H1 (cell line): ENCODE measurements around the gene ACCS. TPM values are rescaled to one million over a fixed set of nuclear protein-coding genes. Genes with fewer than 3 reads are reported as not detected.
A peak's percentile ranks its signal among the peaks of the same experiment; 100 is the strongest.

Source experiments
- CTCF ChIA-PET: fragments of 300-600 bp; sonication (Branson Sonifier 250); formaldehyde crosslinking; loops from one replicate; lab custom pipeline; 2021; ENCODE audit not compliant: partially characterized antibody; lab: Charles Lee
- POLR2A ChIA-PET: fragments of 300-600 bp; sonication (Branson Sonifier 250); formaldehyde crosslinking; loops from one replicate; lab custom pipeline; 2021; ENCODE audit warnings: inconsistent platforms; ENCODE audit not compliant: partially characterized antibody; lab: Charles Lee
- DNase-seq, 2 experiments: peaks; one replicate each; pipeline versions ENCODE4 v3.0.0 to v3.0.0-alpha.2; 2010 to 2022; ENCODE audit warnings: low spot score in 2 of 2, low read depth in 1 of 2, mixed read lengths in 1 of 2
- FAIRE-seq: peaks from 2 replicates; lab custom pipeline; 2011; peaks lifted over from hg19 to GRCh38; lab: Jason Lieb, UNC
- H2AFZ ChIP-seq: 2 replicates; pipeline ENCODE4 v1.8.1; 2012; ENCODE audit warnings: low read length, inconsistent platforms
- H2AK5ac ChIP-seq: 2 replicates; pipeline ENCODE4 v1.6.1; 2013; ENCODE audit warnings: low read depth, low read length
- H2BK120ac ChIP-seq: replicated peaks from 2 replicates; pipeline ENCODE3; 2013; ENCODE audit warnings: low read depth, low read length, inconsistent platforms
- H2BK12ac ChIP-seq: 2 replicates; pipeline ENCODE4 v1.6.1; 2013; ENCODE audit warnings: low read depth, low read length
- H2BK15ac ChIP-seq: 2 replicates; pipeline ENCODE4 v1.6.1; 2013; ENCODE audit warnings: low read length
- H2BK20ac ChIP-seq: 2 replicates; pipeline ENCODE4 v1.6.1; 2013; ENCODE audit warnings: low read length
- H2BK5ac ChIP-seq: 2 replicates; pipeline ENCODE4 v1.6.1; 2013; ENCODE audit warnings: low read depth, low read length
- H3K14ac ChIP-seq: 2 replicates; pipeline ENCODE4 v1.6.1; 2013; ENCODE audit warnings: inconsistent platforms; ENCODE audit not compliant: insufficient read length
- H3K18ac ChIP-seq: 2 replicates; pipeline ENCODE4 v1.6.1; 2013; ENCODE audit warnings: low read length; ENCODE audit errors: extremely low read depth
- H3K23ac ChIP-seq: 2 replicates; pipeline ENCODE4 v1.6.1; 2013; ENCODE audit warnings: inconsistent platforms; ENCODE audit not compliant: insufficient read length
- H3K23me2 ChIP-seq: 2 replicates; pipeline ENCODE4 v1.6.1; 2013; ENCODE audit warnings: low read depth, low read length
- H3K27ac ChIP-seq: 2 replicates; pipeline ENCODE4 v1.6.1; 2011; ENCODE audit warnings: low read depth, low read length, inconsistent platforms
- H3K27me3 ChIP-seq, 4 experiments: replicated peaks in 1 of 4; 1 replicate in 1 of 4; 2 replicates in 3 of 4; pipeline versions ENCODE4 v1.6.1 to v1.8.1; 2011 to 2013; ENCODE audit warnings: low read length in 3 of 4, mild to moderate bottlenecking in 3 of 4, inconsistent platforms in 2 of 4, mixed read lengths in 2 of 4, moderate library complexity in 1 of 4; ENCODE audit not compliant: control insufficient read depth in 3 of 4, insufficient read depth in 3 of 4; ENCODE audit errors: extremely low read depth in 1 of 4
- H3K36me3 ChIP-seq, 4 experiments: 2 replicates each; pipeline versions ENCODE4 v1.6.1 to v1.8.1; 2011 to 2013; ENCODE audit warnings: mild to moderate bottlenecking in 4 of 4, low read length in 3 of 4, moderate library complexity in 2 of 4, control low read depth in 1 of 4, inconsistent platforms in 1 of 4; ENCODE audit not compliant: insufficient read depth in 4 of 4, control insufficient read depth in 2 of 4
- H3K4ac ChIP-seq: replicated peaks from 2 replicates; pipeline ENCODE3; 2013; ENCODE audit warnings: low read length, low read depth, mixed read lengths, inconsistent platforms; ENCODE audit not compliant: insufficient read length
- H3K4me1 ChIP-seq, 4 experiments: replicated peaks in 1 of 4; 1 replicate in 1 of 4; 2 replicates in 3 of 4; pipeline versions ENCODE4 v1.6.1 to v1.8.1; 2011 to 2013; ENCODE audit warnings: low read length in 3 of 4, inconsistent platforms in 2 of 4, mixed read lengths in 1 of 4; ENCODE audit not compliant: insufficient read depth in 4 of 4, control insufficient read depth in 3 of 4
- H3K4me2 ChIP-seq, 2 experiments: 2 replicates each; pipeline versions ENCODE4 v1.6.1 to v1.8.1; 2011 to 2013; ENCODE audit warnings: low read depth in 2 of 2, low read length in 2 of 2, control low read depth in 1 of 2, inconsistent platforms in 1 of 2, mild to moderate bottlenecking in 1 of 2; ENCODE audit not compliant: insufficient read depth in 1 of 2
- H3K4me3 ChIP-seq, 4 experiments: fragments of 200-600, 300-600 bp in 1 of 4; sonication (generic), shearing (Covaris generic), sonication (Bioruptor Twin) in 1 of 4; 2 replicates each; pipeline versions ENCODE4 v1.5.1 to v1.8.1; 2011 to 2016; ENCODE audit warnings: low read length in 4 of 4, low read depth in 3 of 4, control low read depth in 2 of 4, inconsistent platforms in 2 of 4, mild to moderate bottlenecking in 2 of 4, mixed read lengths in 1 of 4, moderate library complexity in 1 of 4; ENCODE audit not compliant: insufficient read depth in 2 of 4; ENCODE audit errors: extremely low read depth in 1 of 4
- H3K56ac ChIP-seq: replicated peaks from 2 replicates; pipeline ENCODE3; 2013; ENCODE audit warnings: low read depth, mild to moderate bottlenecking, mixed read lengths, low read length, inconsistent platforms; ENCODE audit not compliant: insufficient read length
- H3K79me1 ChIP-seq: 2 replicates; pipeline ENCODE4 v1.6.1; 2013; ENCODE audit warnings: low read depth, low read length, control low read depth
- H3K79me2 ChIP-seq, 2 experiments: 2 replicates each; pipeline versions ENCODE4 v1.6.1 to v1.8.1; 2012 to 2013; ENCODE audit warnings: low read length in 2 of 2, mild to moderate bottlenecking in 2 of 2, inconsistent platforms in 1 of 2; ENCODE audit not compliant: insufficient read depth in 2 of 2, control insufficient read depth in 1 of 2
- H3K9ac ChIP-seq, 4 experiments: replicated peaks in 1 of 4; 1 replicate in 1 of 4; 2 replicates in 3 of 4; pipeline versions ENCODE4 v1.6.1 to v1.8.1; 2011 to 2013; ENCODE audit warnings: low read depth in 3 of 4, low read length in 3 of 4, control low read depth in 2 of 4, mild to moderate bottlenecking in 2 of 4, moderate library complexity in 2 of 4, inconsistent platforms in 1 of 4; ENCODE audit errors: extremely low read depth in 1 of 4
- H3K9me3 ChIP-seq, 2 experiments: 2 replicates each; pipeline versions ENCODE4 v1.6.1 to v1.8.1; 2012 to 2013; ENCODE audit warnings: mild to moderate bottlenecking in 2 of 2, moderate library complexity in 2 of 2, control low read depth in 1 of 2, inconsistent platforms in 1 of 2, low read depth in 1 of 2, low read length in 1 of 2, mixed read lengths in 1 of 2; ENCODE audit not compliant: insufficient read depth in 2 of 2
- H4K20me1 ChIP-seq, 2 experiments: replicated peaks in 1 of 2; 2 replicates each; pipeline versions ENCODE3 to v1.8.1; 2011 to 2013; ENCODE audit warnings: inconsistent platforms in 2 of 2, low read length in 2 of 2, mild to moderate bottlenecking in 1 of 2; ENCODE audit not compliant: insufficient read depth in 2 of 2, control insufficient read depth in 1 of 2
- H4K5ac ChIP-seq: 2 replicates; pipeline ENCODE4 v1.6.1; 2013; ENCODE audit warnings: low read length, low read depth, mixed read lengths, inconsistent platforms; ENCODE audit not compliant: insufficient read length
- H4K8ac ChIP-seq: 2 replicates; pipeline ENCODE4 v1.8.0; 2013; ENCODE audit warnings: mild to moderate bottlenecking, moderate library complexity, low read length, inconsistent platforms; ENCODE audit not compliant: insufficient read depth; ENCODE audit errors: extremely low read depth
- H4K91ac ChIP-seq: replicated peaks from 2 replicates; pipeline ENCODE3; 2013; ENCODE audit warnings: low read length, mixed read lengths, inconsistent platforms; ENCODE audit not compliant: insufficient read length
- ASH2L ChIP-seq: fragments of 200-600, 300-600 bp; sonication (generic); IDR thresholded peaks from one replicate; pipeline ENCODE4 v1.7.1; 2017; ENCODE audit warnings: low read length
- CREB1 ChIP-seq: IDR thresholded peaks from 2 replicates; pipeline ENCODE4 v1.6.1; 2012; ENCODE audit warnings: inconsistent platforms
- EZH2 ChIP-seq: fragments of 200-600 bp; sonication (generic); IDR thresholded peaks from 2 replicates; pipeline ENCODE4 v1.7.1; 2012; ENCODE audit warnings: low read depth, mild to moderate bottlenecking, moderate library complexity, low read length, inconsistent platforms; ENCODE audit not compliant: severe bottlenecking
- FOSL1 ChIP-seq: IDR thresholded peaks from 2 replicates; pipeline ENCODE4 v1.6.1; 2011; ENCODE audit warnings: mild to moderate bottlenecking, low read depth, low read length, moderate library complexity; ENCODE audit not compliant: insufficient read depth
- JUND ChIP-seq: IDR thresholded peaks from 2 replicates; pipeline ENCODE4 v1.6.1; 2011; ENCODE audit warnings: mild to moderate bottlenecking, improper control_type of control experiment, low read length
- KDM1A ChIP-seq: fragments of 200-600, 300-600 bp; sonication (generic); IDR thresholded peaks from 2 replicates; pipeline ENCODE4 v1.7.1; 2016; ENCODE audit warnings: mild to moderate bottlenecking, low read length, borderline replicate concordance
- NANOG ChIP-seq: IDR thresholded peaks from 2 replicates; pipeline ENCODE4 v1.6.1; 2011; ENCODE audit warnings: low read length, low read depth, mild to moderate bottlenecking, inconsistent platforms; ENCODE audit not compliant: insufficient read depth, poor library complexity, severe bottlenecking
- PHF8 ChIP-seq: fragments of 200-600 bp; sonication (generic); conservative IDR thresholded peaks from 2 replicates; pipeline ENCODE4 v1.7.1; 2012; ENCODE audit warnings: low read depth, mild to moderate bottlenecking, inconsistent platforms, low read length, moderate library complexity
- RAD21 ChIP-seq, 2 experiments: IDR thresholded peaks in 1 of 2; conservative IDR thresholded peaks in 1 of 2; 2 replicates each; pipeline ENCODE4 v1.6.1; 2011; ENCODE audit warnings: low read depth in 2 of 2, low read length in 2 of 2, improper control_type of control experiment in 1 of 2, inconsistent platforms in 1 of 2, mild to moderate bottlenecking in 1 of 2, moderate library complexity in 1 of 2
- WGBS, 2 experiments: shearing (Covaris generic) in 1 of 2; methylation state at CpG; one replicate each; pipeline versions ENCODE4 v1.1.6 to v1.1.7; 2013 to 2015; ENCODE audit warnings: low lambda C conversion rate in 2 of 2, mixed read lengths in 2 of 2, inconsistent platforms in 1 of 2, low coverage in 1 of 2, missing lambda C conversion rate in 1 of 2; ENCODE audit not compliant: insufficient replicate concordance in 2 of 2, insufficient coverage in 1 of 2, insufficient read length in 1 of 2; ENCODE audit errors: extremely low coverage in 1 of 2, missing lambda C conversion rate in 1 of 2; 5-methylcytosine and 5-hydroxymethylcytosine counted together
- polyA plus RNA-seq, 7 experiments: library from polyadenylated mRNA; depleted of rRNA in 3 of 7; stranded (reverse) in 5 of 7; unstranded in 2 of 7; fragments of >200 nt in 5 of 7; fragments of 200-250 nt in 2 of 7; gene quantifications; 1 replicate in 5 of 7; 2 replicates in 1 of 7; 4 replicates in 1 of 7; pipeline versions ENCODE4 v1.2.1 to v1.2.3, GENCODE V29; 2011 to 2013; ENCODE audit warnings: missing spikeins in 2 of 7, mixed read lengths in 2 of 7
- total RNA-seq: library from RNA; stranded (reverse); fragmentation: NEBNext Ultra II Directional; extraction: Animal tissue kit (Norgen Biotek cat#: 25700); gene quantifications from 2 replicates; pipeline ENCODE4 v1.2.1, GENCODE V29; 2021
- TF ChIP-seq, protein P1 (sequence below), 3 experiments: IDR thresholded peaks; 1 replicate in 2 of 3; 2 replicates in 1 of 3; pipeline versions ENCODE4 v1.5.1 to v1.6.1; 2011; ENCODE audit warnings: low read length in 3 of 3, mild to moderate bottlenecking in 3 of 3, inconsistent platforms in 2 of 3, low read depth in 1 of 3, moderate library complexity in 1 of 3; ENCODE audit not compliant: insufficient read depth in 1 of 3; ENCODE audit errors: control extremely low read depth in 1 of 3

ACCS gene
- total and polyA plus RNA-seq, 2 of the 8 experiments (the other 6 are each of a cell fraction or from before 2014, with no cell fraction given), result 6.0 to 8.0 TPM

DNA sequence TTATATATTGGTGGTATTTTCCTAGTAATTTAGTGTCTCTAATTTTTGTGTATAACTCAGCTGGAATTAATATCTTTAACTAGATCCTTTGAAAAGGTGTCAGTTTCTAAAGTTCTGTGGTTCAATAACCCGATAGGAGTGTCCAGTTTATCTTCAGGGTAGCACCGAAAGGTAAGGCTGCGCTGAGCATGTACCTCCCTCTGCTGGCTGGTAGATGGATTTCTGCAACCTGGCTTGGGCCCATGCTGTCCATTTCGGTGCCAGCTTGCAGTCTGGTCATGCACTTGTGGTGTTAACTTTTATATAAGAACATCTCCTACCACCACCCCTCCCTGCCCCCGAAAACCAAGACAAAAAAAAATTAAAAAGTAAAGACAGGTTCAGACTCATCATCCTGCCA lies 54.1 kb downstream of the ACCS start:
- CTCF ChIA-PET, result interaction anchor here (0.6 to 2.6 kb wide), 24 partner anchors 9 to 239 kb away, joined by 3 to 34 read pairs (median 3); partner anchors contain the start of gene EXT2
- no peak overlapping the region for H3K4ac ChIP-seq
- H3K79me2 ChIP-seq, result no peaks in the 10 kb centered on the region
- H3K23me2 ChIP-seq, result no peaks in the 10 kb centered on the region
- 89% methylated on average over 5 of the region's 5 CpGs; no CpG with 5 or more reads in 1 of the 2 experiments for WGBS, 2 experiments
- no peak overlapping the region for H4K8ac ChIP-seq
- no peak overlapping the region for H3K56ac ChIP-seq
- H3K23ac ChIP-seq, result no peak overlapping the region
- H3K27me3 ChIP-seq, result no peaks in the 10 kb centered on the region
- no peak overlapping the region for H2AK5ac ChIP-seq
- H3K27ac ChIP-seq, result no peak overlapping the region
- no peaks in the 10 kb centered on the region for H3K4me1 ChIP-seq
- no peak overlapping the region for H3K4me2 ChIP-seq
- no peaks in the 10 kb centered on the region; the same call in 1 of the 2 replicates for H3K79me1 ChIP-seq
- POLR2A ChIA-PET, result no interaction called here
- no peak overlapping the region for H3K14ac ChIP-seq
- FAIRE-seq (no peak), DNase-seq (no peak)
- no peaks in the 10 kb centered on the region for H3K9me3 ChIP-seq
- no peak overlapping the region for H3K9ac ChIP-seq
- H3K18ac ChIP-seq, result no peak overlapping the region
- H2BK15ac ChIP-seq, result no peak overlapping the region
- H2BK20ac ChIP-seq, result no peak overlapping the region
- no peak overlapping the region for H3K4me3 ChIP-seq
- H2BK5ac ChIP-seq, result no peak overlapping the region
- H2AFZ ChIP-seq, result no peak overlapping the region
- H3K36me3 ChIP-seq, result peaks cover 0 to 10% (median 4%) of the 10 kb centered on the region in 4 experiments; a peak in 6 of 8 replicates
- H4K5ac ChIP-seq, result no peak overlapping the region
- H4K91ac ChIP-seq, result no peak overlapping the region
- H2BK120ac ChIP-seq, result no peak overlapping the region
- TF ChIP-seq RAD21 (IDR thresholded peaks at IDR 0.05 in 1 of 2, conservative IDR thresholded peaks at IDR 0.05 in 1 of 2; ENCODE audit: low read depth in 2 of 2, low read length in 2 of 2), result peak; percentile 61
- no peak for TF ChIP-seq FOSL1
- no peak for TF ChIP-seq EZH2
- TF ChIP-seq, protein P1, sequence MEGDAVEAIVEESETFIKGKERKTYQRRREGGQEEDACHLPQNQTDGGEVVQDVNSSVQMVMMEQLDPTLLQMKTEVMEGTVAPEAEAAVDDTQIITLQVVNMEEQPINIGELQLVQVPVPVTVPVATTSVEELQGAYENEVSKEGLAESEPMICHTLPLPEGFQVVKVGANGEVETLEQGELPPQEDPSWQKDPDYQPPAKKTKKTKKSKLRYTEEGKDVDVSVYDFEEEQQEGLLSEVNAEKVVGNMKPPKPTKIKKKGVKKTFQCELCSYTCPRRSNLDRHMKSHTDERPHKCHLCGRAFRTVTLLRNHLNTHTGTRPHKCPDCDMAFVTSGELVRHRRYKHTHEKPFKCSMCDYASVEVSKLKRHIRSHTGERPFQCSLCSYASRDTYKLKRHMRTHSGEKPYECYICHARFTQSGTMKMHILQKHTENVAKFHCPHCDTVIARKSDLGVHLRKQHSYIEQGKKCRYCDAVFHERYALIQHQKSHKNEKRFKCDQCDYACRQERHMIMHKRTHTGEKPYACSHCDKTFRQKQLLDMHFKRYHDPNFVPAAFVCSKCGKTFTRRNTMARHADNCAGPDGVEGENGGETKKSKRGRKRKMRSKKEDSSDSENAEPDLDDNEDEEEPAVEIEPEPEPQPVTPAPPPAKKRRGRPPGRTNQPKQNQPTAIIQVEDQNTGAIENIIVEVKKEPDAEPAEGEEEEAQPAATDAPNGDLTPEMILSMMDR (IDR thresholded peaks at IDR 0.05; ENCODE audit: control extremely low read depth in 1 of 3, insufficient read depth in 1 of 3, low read depth in 1 of 3, low read length in 3 of 3), result peak; percentile 57 to 75 (median 70)
- no peak for TF ChIP-seq ASH2L
- no peak for TF ChIP-seq JUND
- no peak for TF ChIP-seq CREB1
- TF ChIP-seq KDM1A, result no peak
- no peak for TF ChIP-seq NANOG
- no peak for TF ChIP-seq PHF8
- peaks cover 4 to 5% of the 10 kb centered on the region in 2 experiments for H4K20me1 ChIP-seq
- H2BK12ac ChIP-seq, result no peak overlapping the region
